GM18858 (cell line): ENCODE data around the gene CDC16.
"Not testable (repeated sequence)": the region's sequence is repeated elsewhere in the genome, so short reads cannot be mapped to it uniquely, and the experiment has no call there.

ENCODE experiments used
- ATAC-seq: cut with Tn5 transposase; IDR thresholded peaks from one replicate; pipeline ENCODE4 v1.9.1; 2021; ENCODE audit not compliant: unreplicated experiment

CDC16 gene

DNA sequence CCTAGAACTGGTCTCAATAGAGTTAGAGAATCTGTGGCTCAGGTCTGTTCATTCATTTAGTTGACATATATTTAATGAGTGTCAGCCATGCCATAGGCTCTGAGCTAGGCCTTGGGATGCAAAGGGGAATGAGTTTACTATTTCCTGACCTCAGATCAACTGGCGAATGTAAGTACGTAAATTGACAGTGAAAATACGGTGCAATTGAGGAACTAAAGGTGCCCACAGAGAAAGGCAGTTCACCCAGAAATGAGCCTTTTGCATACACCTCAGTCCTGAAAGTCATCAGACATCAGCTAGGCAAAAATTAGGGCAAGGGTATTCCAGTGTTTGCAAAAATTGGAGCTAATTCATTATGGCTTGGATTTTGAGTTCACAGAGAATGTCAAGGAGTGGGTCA, 26.1 kb downstream of the CDC16 start:
- ATAC-seq, result no peak

DNA sequence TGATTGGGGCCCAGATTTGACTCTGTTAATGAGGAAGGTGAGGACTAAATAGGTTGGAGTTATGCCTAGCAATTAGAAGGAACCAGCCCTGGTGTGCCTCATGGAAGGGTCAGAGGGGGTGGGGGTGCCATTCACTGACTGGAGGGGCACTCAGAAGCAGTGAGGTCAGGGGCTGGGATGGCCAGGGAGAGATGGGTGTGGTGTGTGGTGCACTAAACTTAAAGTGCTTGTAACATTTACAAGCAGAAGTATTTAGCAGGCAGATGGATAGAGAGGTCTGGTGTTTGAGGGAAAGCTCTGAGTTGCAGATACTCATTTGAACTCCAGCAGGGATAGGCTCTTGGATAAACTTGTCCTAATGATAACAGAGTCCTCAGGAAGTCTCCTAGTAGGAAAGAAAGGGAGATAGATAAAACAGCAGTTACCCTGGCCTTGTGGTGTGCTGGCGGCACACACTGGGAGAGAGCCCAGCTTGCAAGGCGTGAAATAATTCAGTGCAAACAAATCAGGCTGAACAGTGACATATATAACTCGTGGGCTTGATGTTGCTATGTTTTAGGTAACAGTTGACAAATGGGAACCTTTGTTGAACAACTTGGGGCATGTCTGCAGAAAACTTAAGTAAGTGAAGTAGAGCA, 26.8 kb downstream of the CDC16 start:
- no peak for ATAC-seq

- ATAC-seq, result no peak
These were observed 28.9 kb downstream of the CDC16 start for GRCh38 chr13:114263578-114263977.

DNA sequence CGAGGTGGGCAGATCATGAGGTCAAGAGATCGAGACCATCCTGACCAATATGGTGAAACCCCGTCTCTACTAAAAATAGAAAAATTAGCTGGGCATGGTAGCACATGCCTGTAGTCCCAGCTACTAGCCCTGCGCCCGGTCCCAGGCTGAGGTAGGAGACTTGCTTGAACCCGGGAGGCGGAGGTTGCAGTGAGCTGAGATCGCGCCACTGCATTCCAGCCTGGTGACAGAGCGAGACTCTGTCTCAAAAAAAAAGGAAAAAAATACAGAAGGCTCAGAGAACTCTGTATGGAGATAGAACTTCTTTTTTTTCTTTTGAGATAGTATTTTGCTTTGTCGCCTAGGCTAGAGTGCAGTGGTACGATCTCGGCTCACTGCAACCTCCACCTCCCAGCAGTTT, 29.6 kb downstream of the CDC16 start:
- ATAC-seq, result not testable (repeated sequence)

DNA sequence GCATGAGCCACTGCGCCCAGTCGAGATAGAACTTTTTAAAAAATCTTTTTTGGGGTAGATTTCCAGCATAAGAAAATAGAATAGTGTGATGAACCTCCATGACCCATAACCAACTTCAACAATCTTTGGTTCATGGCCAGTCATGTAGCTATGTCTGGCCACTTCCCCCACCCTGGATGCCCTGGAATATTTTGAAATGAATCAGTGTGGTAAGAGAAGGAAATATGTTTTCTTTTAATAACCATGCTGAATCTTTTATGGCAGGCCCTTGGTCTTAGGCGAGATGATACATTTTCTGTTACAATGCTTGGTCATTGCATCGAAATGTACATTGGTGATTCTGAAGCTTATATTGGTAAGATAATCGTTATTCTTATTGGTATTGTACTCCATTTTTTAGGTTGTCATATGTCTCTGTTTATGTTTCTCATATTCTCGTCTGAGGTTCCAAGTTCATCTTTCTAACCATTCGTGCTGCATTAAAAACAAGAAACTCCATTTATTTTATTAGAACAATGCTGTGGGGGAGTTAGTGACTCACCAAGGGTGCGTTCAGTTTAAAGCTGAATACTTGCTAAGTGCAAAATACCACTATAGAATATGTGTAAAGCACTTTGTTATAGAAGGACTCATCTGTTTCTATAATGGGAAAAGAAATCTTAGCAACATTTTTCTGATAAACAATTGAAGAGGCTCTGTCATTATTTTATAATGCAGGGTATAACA, 30.4 kb downstream of the CDC16 start:
- ATAC-seq, result no peak

- ATAC-seq, result no peak
These were observed 31.5 kb downstream of the CDC16 start for GRCh38 chr13:114266241-114266640.

GRCh38 chr13:114268344-114269280, 33.9 kb downstream of the CDC16 start:
- ATAC-seq, result no peak

- ATAC-seq, result no peak
These were observed 34.6 kb downstream of the CDC16 start for GRCh38 chr13:114269281-114269770.

DNA sequence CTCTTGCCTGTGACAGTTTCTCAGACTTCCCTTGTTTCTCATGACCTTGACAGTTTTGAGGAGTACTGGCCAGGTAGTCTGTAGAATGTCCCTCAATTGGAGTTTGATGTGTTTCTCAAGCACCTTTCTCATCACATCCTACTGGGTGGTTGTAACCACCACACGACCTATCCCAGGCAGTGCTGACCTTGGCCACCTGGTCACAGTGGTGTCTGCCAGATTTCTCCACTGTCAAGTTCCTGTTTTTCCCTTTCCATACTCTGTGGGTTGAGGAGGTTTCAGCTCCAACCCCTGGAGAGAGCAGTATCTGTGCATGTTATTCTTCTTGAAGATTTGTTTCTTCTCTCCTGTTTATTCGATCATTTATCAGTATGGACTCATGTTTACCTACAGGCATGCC, 38.3 kb downstream of the CDC16 start:
- ATAC-seq, result no peak

- ATAC-seq, result no peak
These were observed 40.6 kb downstream of the CDC16 start for GRCh38 chr13:114275304-114275703.

- no peak for ATAC-seq
These were observed 44.4 kb downstream of the CDC16 start for GRCh38 chr13:114279146-114279545.

DNA sequence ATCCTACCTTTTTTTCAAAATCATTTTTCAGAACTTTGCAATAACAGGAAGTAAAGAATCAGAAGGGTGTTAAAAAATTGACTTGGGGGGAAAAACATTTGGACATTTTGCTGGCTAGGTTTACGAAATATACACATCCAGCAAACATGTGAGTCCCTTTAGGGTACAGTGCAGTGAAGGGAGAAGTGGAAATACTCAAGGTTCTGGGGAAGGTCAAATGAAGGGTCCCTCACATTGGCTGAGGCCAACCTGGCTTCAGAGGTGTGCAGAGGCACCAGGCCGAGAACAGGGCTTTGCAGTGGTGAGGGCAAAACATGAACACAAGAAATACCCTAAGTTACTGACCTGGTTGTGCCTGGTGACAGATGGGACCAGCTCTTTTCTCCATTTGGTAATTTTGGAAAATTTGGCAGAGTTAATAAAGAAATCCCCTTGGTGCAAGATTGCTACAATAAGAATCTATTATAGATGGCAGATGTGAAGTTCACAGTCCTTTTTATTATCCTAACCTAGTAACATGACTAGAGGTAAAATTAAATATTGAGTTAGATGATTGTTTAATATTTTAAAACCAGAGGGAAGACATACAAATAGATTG, 45.2 kb downstream of the CDC16 start:
- no peak for ATAC-seq

- peak; percentile 42 for ATAC-seq
These were observed 46.8 kb downstream of the CDC16 start, which contains the start of gene UPF3A for GRCh38 chr13:114281351-114282040. TSS of gene UPF3A (plus strand) at chr13:114281601. CDS start at chr13:114281640, 39 bp downstream.

GRCh38 chr13:114282041-114282670, 47.5 kb downstream of the CDC16 start:
- ATAC-seq, result peak; percentile 43

- no peak for ATAC-seq
These were observed 48.9 kb downstream of the CDC16 start for GRCh38 chr13:114283576-114283975.

- ATAC-seq, result no peak
These were observed 50.0 kb downstream of the CDC16 start for GRCh38 chr13:114284680-114285079.

DNA sequence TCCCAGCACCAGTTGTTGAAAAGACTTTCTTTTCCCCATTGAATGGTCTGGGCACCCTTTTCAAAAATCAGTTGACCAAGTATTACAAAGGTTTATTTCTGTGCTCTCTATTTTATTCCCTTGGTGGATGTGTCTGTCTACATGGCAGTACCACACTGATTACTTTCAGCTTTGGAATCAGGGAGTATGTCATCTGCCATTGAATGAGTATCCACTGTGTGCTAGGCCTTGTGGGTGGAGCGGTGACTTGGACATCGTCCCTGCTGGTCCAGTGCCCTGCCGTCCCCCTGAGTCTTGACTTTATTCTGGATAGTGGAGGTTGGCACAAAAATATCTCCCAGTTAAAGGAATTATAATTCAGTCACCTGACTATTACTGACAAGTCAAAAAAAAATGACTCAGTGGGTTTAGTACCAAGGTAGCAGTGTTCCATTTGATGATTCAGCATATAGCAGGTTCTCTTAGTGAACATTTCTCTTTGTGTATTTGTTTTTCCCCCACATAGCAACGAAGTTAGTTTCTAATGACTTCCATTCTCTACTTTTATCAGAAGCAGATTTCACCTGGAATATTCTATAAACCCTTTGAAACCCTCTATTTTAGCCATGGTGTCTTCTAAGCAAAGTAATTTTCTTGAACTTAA, 50.6 kb downstream of the CDC16 start:
- no peak for ATAC-seq

DNA sequence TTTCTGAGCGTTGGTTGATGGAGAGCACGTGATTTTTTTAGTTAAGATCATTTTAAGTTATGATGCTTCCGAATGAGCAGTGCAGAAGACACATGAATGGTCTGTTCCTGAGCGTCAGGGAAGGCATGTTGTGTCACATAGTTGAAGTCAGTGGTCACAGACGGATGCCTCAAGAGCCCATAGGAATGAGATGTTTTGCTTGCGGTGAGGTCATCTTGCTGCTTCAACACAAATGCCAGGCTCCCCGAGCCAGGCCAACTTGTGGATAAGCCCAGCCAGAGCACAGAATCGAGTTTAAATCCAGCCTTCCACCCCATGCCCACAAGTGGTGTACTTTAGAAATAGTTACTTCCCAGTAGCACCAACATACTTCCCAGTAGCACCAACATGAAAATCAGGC, 52.1 kb downstream of the CDC16 start:
- ATAC-seq, result no peak

GRCh38 chr13:114288157-114288591, 53.5 kb downstream of the CDC16 start:
- ATAC-seq, result no peak
